HG03432 (cell line): Measurements from ENCODE around the gene NKTR.
"Not testable (repeated sequence)": the region's sequence is repeated elsewhere in the genome, so short reads cannot be mapped to it uniquely, and the experiment has no call there.

Source experiments
- ATAC-seq: cut with Tn5 transposase; IDR thresholded peaks from one replicate; pipeline ENCODE4 v1.9.1; 2021; ENCODE audit warnings: mild to moderate bottlenecking, moderate library complexity; ENCODE audit not compliant: unreplicated experiment

NKTR gene

GRCh38 chr3:42600111-42600957 is at the start of gene NKTR:
Gene NKTR, plus strand, starts transcription at chr3:42600686. Its CDS starts 321 bp downstream, at chr3:42601007.
- ATAC-seq = peak; percentile 89

DNA sequence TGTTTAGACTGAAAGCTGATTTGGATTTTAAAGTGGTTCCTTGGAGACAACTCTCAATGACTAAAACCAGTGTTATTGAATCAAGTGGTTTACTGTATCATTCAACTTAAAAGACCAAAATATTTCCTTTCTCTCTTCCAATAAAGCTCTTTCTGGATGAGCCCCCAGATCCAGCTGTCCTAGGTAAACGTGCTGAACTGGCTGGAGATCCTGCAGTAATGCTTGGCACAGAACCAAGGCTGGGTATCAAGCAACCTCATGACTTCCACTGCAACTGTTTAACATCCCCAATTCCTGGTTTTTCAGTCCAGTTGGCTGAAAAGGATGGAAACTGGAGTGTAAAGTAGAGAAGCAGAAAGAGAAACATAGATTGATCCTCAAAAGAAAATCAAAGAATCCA is 47.7 kb upstream of the NKTR start:
- ATAC-seq = no peak

GRCh38 chr3:42556089-42556632 is 44.3 kb upstream of the NKTR start:
- peak; percentile 77 for ATAC-seq

DNA sequence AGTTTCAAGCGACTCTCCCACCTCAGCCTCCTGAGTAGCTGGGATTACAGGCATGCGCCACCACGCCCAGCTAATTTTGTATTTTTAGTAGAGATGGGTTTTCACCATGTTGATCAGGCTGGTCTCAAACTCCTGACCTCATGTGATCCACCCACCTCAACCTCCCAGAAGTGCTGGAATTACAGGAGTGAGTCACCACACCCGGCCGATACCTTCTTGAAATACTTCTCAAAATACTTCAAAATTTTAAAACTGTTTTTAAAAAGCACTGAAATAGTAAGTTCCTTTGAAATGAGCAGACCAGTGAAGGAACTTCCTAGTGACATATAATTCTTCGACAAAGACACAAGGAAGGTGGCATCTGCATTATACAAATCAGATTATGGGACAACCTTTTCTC is 43.7 kb upstream of the NKTR start:
- ATAC-seq = not testable (repeated sequence)

DNA sequence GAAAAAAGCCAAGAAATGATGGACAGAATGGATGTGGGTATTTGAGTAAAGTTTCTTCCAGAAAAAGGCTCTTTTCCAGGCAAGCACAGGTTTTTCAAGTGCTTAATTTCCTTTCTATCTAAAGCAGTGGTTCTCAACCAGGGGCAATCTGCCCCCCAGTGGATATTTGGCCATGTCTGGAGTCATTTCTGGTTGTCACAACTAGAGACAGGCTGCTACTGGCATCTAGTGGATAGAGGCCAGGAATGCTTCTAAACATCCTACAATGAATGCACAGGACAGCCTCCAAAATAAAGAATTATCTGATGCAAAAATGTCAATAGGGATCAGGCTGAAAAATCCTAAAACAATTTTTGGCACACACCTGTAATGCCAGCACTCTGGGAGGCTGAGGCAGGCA is 42.6 kb upstream of the NKTR start:
- no peak for ATAC-seq

DNA sequence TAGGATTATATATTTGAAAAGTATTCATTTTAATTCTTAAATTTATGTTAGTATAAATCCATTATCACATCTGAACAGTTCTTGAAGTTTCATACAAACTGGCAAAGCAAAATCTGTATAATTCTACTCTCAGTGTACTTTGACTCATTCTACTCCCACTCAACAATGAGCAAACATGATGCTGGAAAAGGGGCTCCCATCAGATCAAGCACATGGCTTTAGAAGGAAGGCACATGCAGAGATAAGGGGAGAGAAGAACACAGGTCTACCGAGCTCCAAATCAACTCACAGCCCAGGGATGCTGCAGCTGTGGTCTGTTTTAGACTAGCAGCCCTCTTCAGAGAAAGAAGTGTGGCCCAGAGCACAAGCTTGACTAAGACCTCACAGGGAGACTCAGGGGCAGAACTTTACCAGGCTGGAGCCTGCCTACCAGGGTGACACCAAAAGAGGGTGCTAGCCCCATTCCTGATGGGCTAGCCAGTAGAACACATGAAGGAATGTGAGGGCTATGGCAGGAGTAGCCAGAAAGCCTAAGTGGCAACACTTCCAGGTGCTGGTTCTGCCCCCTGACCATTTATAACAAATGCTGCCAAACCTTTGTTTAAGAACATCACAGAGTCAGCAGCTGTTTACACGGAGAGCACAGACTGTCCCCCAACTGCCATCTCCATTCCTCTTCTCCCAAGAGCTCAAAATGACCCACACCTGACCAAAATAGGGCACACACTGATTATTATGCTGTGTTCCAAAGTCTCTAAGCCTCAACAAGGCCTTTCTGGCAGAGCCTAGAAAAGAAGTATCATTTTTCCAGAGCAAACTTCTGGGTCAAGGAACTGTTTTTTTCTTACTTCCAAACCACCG is 38.2 kb upstream of the NKTR start:
- ATAC-seq = no peak

DNA sequence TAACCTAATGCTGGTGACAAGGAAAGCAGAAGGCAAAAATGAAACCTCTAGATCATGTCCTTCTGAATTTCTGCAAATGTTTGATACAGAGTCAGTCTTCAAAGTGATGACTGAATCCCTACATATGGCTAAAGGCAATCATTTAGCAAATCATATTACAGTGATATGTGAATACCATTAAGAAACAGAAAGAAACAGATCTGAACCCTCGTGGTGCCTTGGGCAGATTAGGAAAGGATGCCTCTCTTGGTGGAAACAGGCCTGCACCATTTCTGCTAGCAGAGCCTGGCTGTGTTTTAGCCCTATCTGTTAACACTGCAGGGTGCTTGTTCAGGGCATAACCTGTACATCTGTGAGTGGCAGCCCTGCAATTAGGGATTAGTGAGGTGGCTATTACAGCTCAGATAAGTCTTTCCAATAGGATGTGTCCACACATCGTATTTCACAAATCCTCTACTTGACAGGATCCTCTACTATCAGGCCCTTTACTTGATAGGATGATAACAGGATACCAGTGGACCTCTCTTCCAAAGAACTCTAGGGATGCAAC is 30.8 kb upstream of the NKTR start:
- ATAC-seq = no peak

DNA sequence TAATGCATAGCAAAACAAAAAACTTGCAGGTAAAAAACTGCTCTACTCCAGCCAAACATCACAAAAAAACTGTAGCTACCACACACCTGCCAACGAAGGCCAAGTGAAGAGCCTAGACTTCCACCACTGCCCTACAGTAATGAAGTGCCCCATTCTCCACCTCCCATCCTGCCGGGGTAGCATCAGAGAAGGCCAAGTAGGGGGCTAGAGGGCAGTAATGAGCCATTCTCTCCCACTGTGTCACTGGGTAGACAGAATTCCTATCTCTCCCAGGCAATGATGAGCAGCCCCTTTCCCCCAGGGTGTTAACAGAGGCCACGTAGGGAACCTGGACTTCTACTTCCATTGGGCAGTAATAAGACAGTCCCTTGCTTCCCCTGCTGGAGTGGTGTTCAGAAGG is 28.2 kb upstream of the NKTR start:
- no peak for ATAC-seq

DNA sequence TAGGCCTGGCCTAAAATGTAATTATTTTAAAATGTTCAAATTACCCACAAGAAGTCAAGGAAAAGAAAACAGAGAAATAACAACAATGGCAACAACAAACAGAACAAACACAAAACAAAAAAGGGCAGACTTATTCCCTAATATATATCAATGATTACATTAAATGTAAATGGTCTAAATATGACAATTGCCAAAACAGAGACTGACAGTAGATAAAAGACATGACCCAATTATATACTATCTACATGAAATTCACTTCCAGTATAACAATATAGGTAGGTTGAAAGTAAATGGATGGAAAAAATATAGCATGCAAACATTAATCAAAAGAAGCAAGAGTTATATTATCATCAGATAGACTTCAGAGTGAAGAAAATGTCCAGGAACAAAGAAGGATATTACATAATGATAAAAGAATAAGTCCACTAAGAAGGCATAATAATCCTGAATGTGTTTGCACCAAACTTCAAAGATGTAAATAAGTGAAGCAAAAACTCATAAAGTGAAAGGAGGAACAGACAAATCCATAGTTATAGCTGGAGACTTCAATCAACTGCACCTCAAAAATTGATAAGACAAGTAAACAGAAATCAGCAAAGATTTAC is 25.2 kb upstream of the NKTR start:
- ATAC-seq = no peak

GRCh38 chr3:42578054-42578453 is 22.4 kb upstream of the NKTR start:
- no peak for ATAC-seq

GRCh38 chr3:42579346-42579745 is 21.1 kb upstream of the NKTR start:
- not testable (repeated sequence) for ATAC-seq

GRCh38 chr3:42581400-42581708 is 19.1 kb upstream of the NKTR start:
- no peak for ATAC-seq

DNA sequence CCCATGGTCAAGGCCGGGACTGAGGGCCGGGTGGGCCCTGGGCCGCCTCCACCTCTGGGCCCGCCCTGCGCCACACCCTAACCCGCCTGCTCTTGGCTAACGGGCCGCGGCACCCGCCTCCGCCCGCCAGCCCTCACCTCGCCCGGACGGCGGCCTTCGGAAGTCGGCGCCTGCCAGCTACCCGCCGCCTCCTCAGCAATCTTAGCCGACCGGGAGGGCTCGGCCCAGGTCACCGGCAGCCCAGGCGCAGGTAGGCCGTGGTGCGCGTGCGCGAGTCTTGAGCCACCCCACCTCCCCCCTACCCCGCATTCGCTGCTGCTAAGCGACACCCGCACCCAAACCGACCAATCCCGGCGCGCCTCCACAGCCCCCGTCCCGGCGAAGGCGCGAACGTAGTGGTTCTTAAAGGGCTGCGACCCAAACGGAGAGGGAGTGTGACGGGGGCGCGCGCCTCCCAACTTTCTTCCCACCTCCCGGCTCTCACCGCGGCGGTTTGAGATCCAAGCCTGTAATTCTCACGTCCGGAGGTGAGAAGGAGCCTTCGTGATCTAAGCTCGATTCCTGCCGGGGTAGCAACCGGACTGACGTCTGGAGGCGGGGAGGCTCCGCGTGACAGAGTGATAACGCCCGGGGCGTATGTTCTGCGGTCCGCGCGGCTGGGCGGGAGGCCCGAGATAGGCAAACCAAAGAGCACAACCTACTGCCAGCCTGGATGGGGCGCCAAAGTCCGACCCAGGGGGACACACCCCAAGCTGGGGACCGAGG is 18.6 kb upstream of the NKTR start, which contains the start of gene SEC22C:
TSS of gene SEC22C (minus strand) at position 259 of the 765 bp plus-strand sequence. CDS start 12,921 bp downstream, outside the sequence.
- peak; percentile 97 for ATAC-seq

GRCh38 chr3:42582474-42583070 is 17.9 kb upstream of the NKTR start:
- ATAC-seq = no peak

DNA sequence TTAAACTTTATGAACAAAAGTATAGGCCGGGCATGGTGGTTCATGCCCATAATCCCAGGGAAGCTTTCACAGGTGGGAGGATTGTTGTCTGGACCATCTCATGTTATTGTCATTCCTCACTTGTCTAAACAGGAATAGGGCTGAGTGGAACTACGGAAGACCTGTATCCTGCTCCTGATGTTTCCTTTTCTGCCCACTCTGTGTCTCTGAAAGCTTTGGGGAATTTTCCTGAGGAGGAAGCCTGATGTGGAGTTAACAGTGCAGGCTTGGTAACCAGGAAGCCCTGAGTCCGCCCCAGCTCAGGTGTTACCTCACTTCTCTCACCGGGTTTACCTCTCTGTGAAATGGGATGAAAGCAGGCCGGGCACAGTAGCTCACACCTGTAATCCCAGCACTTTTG is 11.9 kb upstream of the NKTR start:
- no peak for ATAC-seq

- no peak for ATAC-seq
Observed at GRCh38 chr3:42589382-42590109, 10.9 kb upstream of the NKTR start.

DNA sequence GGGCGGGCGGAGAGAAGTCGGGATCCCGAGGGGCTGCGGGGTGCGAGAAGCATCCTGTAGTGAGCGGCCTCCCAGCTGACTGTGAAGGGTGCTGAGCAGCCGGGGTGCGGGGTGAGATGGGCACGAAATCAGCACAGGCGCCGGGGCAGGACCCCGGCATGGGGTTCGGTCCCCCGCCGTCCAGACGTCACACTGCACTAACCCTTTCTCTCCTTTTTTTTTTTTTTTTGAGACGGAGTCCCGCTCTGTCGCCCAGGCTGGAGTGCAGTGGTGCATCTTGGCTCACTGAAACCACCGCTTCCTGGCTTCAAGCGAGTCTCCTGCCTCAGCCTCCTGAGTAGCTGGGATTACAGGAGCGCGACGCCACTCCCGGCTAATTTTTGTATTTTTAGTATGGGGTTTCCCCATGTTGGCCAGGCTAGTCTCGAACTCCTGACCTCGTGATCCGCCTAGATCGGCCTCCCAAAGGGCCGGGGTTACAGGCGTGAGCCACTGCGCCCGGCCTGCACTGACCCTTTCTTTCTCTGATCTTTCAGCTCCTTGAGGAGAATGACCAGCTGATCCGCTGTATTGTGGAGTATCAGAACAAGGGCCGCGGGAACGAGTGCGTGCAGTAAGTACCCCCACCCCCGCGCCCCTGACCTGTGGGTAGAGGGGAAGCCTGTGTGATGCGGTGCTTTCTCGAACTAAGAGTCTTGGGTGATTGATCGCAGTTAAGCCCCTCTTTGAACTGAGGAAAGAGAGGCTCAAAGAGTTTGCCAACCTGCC is 9.3 kb upstream of the NKTR start:
- ATAC-seq = no peak

DNA sequence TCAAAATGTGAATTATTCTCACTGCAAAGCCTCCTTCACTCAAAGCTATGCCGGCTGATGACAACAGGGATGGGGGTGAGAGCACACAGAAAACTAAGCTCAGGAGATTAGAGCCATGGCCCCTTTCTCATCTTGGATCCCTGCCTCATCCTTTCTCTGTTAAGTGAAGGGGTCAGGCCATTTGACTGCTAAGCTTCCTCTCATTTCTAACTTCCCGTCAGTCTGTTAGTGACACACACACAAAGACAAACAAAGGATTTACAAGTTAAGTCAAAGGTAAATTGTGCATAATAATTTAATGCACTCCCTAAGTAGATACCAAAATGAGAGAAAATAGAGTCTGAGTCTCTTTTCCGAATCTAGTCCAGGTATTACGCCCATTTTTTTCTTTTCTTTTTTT is 8.7 kb upstream of the NKTR start:
- ATAC-seq = no peak
